Suprapubic skin (tissue), 4 donors: ENCODE results near the gene DPEP1.

Source experiments
- CTCF ChIP-seq, 2 donors: fragments of 200-600 bp in 1 of 2; fragments of 450-650 bp in 1 of 2; sonication (generic) in 1 of 2; IDR thresholded peaks; one replicate each; pipeline ENCODE4 v1.5.1; 2016 to 2019; ENCODE audit warnings: antibody characterized with exemption in 2 of 2, mild to moderate bottlenecking in 1 of 2, moderate library complexity in 1 of 2
- POLR2A ChIP-seq, 2 donors: fragments of 450-650 bp; IDR thresholded peaks; one replicate each; pipeline ENCODE4 v1.6.1; 2017; ENCODE audit warnings: antibody characterized with exemption in 2 of 2, mild to moderate bottlenecking in 2 of 2, moderate library complexity in 2 of 2
- POLR2AphosphoS5 ChIP-seq, 3 donors: sonication (generic); formaldehyde crosslinking; IDR thresholded peaks; one replicate each; pipeline ENCODE4 v1.6.1; 2017; ENCODE audit warnings: antibody characterized with exemption in 3 of 3

- no peak for TF ChIP-seq POLR2AphosphoS5 (IDR thresholded peaks at IDR 0.05)
- TF ChIP-seq CTCF (IDR thresholded peaks at IDR 0.05): no peak
- no peak for TF ChIP-seq POLR2A (IDR thresholded peaks at IDR 0.05)
Measured at GRCh38 chr16:89604764-89605163, 8.7 kb upstream of the DPEP1 start.
